ENCODE data around the gene PLEKHM2. TPM values are rescaled to one million over a fixed set of nuclear protein-coding genes. Genes with fewer than 3 reads are reported as not detected.

The PLEKHM2 gene
- total RNA-seq, 2 experiments from 2014 or later, result 27.5 to 45.7 TPM

GRCh38 chr1:15758953-15759661 is 75.0 kb downstream of the PLEKHM2 start:
- no peak overlapping the region for H3K4me2 ChIP-seq (ENCODE audit: low read length)
- CTCF ChIA-PET (ENCODE audit: unreplicated experiment), result no interaction called here

GRCh38 chr1:15760520-15761211 is 76.5 kb downstream of the PLEKHM2 start:
- Histone ChIP-seq H3K4me1 (ENCODE audit: insufficient read depth, low read length, poor library complexity, severe bottlenecking) (no peaks in the 10 kb centered on the region), H3K79me2 (ENCODE audit: insufficient read depth, low read depth, low read length) (no peaks in the 10 kb centered on the region), H3K4me3 (ENCODE audit: low read depth, low read length, poor library complexity, severe bottlenecking) (no peak overlapping the region), H3K4me2 (ENCODE audit: low read length) (no peak overlapping the region), H3K27ac (ENCODE audit: low read depth, low read length, poor library complexity, severe bottlenecking) (no peak overlapping the region), H3K36me3 (ENCODE audit: insufficient read depth, low read length) (no peaks in the 10 kb centered on the region), H3K9me2 (ENCODE audit: insufficient read depth, low read length) (no peaks in the 10 kb centered on the region), H4K20me1 (ENCODE audit: insufficient read depth, low read length) (no peaks in the 10 kb centered on the region), H3K9me3 (ENCODE audit: low read length) (no peaks in the 10 kb centered on the region), H2AFZ (ENCODE audit: low read length) (no peak overlapping the region)
- ChIA-PET CTCF (ENCODE audit: unreplicated experiment) (no interaction called here), POLR2A (interaction anchor here (0.6 kb wide), 1 partner anchor 354 kb away, joined by 3 read pairs; no protein-coding TSS in a partner anchor)
- intact Hi-C loops (cut with micrococcal nuclease; ENCODE audit: unreplicated experiment), result no loop called here
- no peak for DNase-seq (ENCODE audit: low spot score)
- BruUV-seq (replicated peaks), result no TSS peak
- TF ChIP-seq, protein P1, sequence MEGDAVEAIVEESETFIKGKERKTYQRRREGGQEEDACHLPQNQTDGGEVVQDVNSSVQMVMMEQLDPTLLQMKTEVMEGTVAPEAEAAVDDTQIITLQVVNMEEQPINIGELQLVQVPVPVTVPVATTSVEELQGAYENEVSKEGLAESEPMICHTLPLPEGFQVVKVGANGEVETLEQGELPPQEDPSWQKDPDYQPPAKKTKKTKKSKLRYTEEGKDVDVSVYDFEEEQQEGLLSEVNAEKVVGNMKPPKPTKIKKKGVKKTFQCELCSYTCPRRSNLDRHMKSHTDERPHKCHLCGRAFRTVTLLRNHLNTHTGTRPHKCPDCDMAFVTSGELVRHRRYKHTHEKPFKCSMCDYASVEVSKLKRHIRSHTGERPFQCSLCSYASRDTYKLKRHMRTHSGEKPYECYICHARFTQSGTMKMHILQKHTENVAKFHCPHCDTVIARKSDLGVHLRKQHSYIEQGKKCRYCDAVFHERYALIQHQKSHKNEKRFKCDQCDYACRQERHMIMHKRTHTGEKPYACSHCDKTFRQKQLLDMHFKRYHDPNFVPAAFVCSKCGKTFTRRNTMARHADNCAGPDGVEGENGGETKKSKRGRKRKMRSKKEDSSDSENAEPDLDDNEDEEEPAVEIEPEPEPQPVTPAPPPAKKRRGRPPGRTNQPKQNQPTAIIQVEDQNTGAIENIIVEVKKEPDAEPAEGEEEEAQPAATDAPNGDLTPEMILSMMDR (conservative IDR thresholded peaks at IDR 0.05; ENCODE audit: low read length), result no peak
- no peak for TF ChIP-seq EZH2phosphoT487 (IDR thresholded peaks at IDR 0.05; ENCODE audit: borderline replicate concordance, low read depth, low read length)

More at GRCh38 chr1:15758953-15759661, 75.0 kb downstream of the PLEKHM2 start:
- Histone ChIP-seq H2AFZ (ENCODE audit: low read length) (no peak overlapping the region), H3K36me3 (ENCODE audit: insufficient read depth, low read length) (no peaks in the 10 kb centered on the region), H3K79me2 (ENCODE audit: insufficient read depth, low read depth, low read length) (no peaks in the 10 kb centered on the region), H4K20me1 (ENCODE audit: insufficient read depth, low read length) (no peaks in the 10 kb centered on the region), H3K9me2 (ENCODE audit: insufficient read depth, low read length) (no peaks in the 10 kb centered on the region), H3K4me3 (ENCODE audit: low read depth, low read length, poor library complexity, severe bottlenecking) (no peak overlapping the region), H3K27ac (ENCODE audit: low read depth, low read length, poor library complexity, severe bottlenecking) (no peak overlapping the region), H3K9me3 (ENCODE audit: low read length) (no peaks in the 10 kb centered on the region), H3K4me1 (ENCODE audit: insufficient read depth, low read length, poor library complexity, severe bottlenecking) (no peaks in the 10 kb centered on the region)
- no peak for TF ChIP-seq EZH2phosphoT487 (IDR thresholded peaks at IDR 0.05; ENCODE audit: borderline replicate concordance, low read depth, low read length)
- TF ChIP-seq, protein P1 (conservative IDR thresholded peaks at IDR 0.05; ENCODE audit: low read length), result no peak
- POLR2A ChIA-PET, result no interaction called here
- BruUV-seq (replicated peaks), result no TSS peak
- intact Hi-C loops (cut with micrococcal nuclease; ENCODE audit: unreplicated experiment), result no loop called here
- no peak for DNase-seq (ENCODE audit: low spot score)

Data from OCI-LY7 (cell line).